GM15510 (cell line): ENCODE results near the gene HOXA4.

ENCODE experiments used
- POLR2A ChIP-seq: IDR thresholded peaks from 3 replicates; pipeline ENCODE4 v1.6.1; 2011; ENCODE audit warnings: borderline replicate concordance; ENCODE audit not compliant: insufficient read length; ENCODE audit errors: extremely low read depth

The HOXA4 gene

GRCh38 chr7:27148756-27149641 is 18.4 kb upstream of the HOXA4 start:
- no peak for TF ChIP-seq POLR2A

GRCh38 chr7:27148031-27148755 is 17.6 kb upstream of the HOXA4 start:
- no peak for TF ChIP-seq POLR2A

GRCh38 chr7:27147199-27148030 is 16.9 kb upstream of the HOXA4 start, which contains the start of gene HOXA6:
Gene HOXA6, minus strand, starts transcription at chr7:27147774. Its CDS starts 25 bp downstream, at chr7:27147749.
- no peak for TF ChIP-seq POLR2A

GRCh38 chr7:27146491-27147198 is 16.1 kb upstream of the HOXA4 start:
- no peak for TF ChIP-seq POLR2A

GRCh38 chr7:27145914-27146412 is 15.4 kb upstream of the HOXA4 start:
- TF ChIP-seq POLR2A, result no peak

GRCh38 chr7:27145165-27145913 is 14.8 kb upstream of the HOXA4 start:
- TF ChIP-seq POLR2A, result no peak

- no peak for TF ChIP-seq POLR2A
Measured at GRCh38 chr7:27144781-27145164, 14.2 kb upstream of the HOXA4 start.

- TF ChIP-seq POLR2A, result no peak
Measured at GRCh38 chr7:27143950-27144780, 13.6 kb upstream of the HOXA4 start.

- TF ChIP-seq POLR2A, result no peak
Measured at GRCh38 chr7:27143023-27143949, 12.7 kb upstream of the HOXA4 start, which contains the start of gene HOXA5. Gene HOXA5, minus strand, starts transcription at chr7:27143681. Its CDS starts 74 bp downstream, at chr7:27143607.

- no peak for TF ChIP-seq POLR2A
Measured at GRCh38 chr7:27142580-27143022, 12.0 kb upstream of the HOXA4 start.

GRCh38 chr7:27141923-27142579 is 11.5 kb upstream of the HOXA4 start:
- no peak for TF ChIP-seq POLR2A
